Astrocyte (in vitro differentiated cells and primary cell): Measurements from ENCODE around the gene PRSS50. TPM values are rescaled to one million over a fixed set of nuclear protein-coding genes. Genes with fewer than 3 reads are reported as not detected.

ENCODE experiments used
- DNase-seq: peaks from one replicate; pipeline ENCODE4 v3.0.0-alpha.2; 2010; ENCODE audit warnings: low read depth
- FAIRE-seq: peaks from 2 replicates; lab custom pipeline; 2011; peaks lifted over from hg19 to GRCh38; lab: Jason Lieb, UNC
- H2AFZ ChIP-seq: 2 replicates; pipeline ENCODE4 v1.6.0; 2012; ENCODE audit warnings: low read depth, low read length, inconsistent platforms
- H3K27ac ChIP-seq: 2 replicates; pipeline ENCODE4 v1.5.1; 2011; ENCODE audit warnings: low read depth, low read length, inconsistent platforms
- H3K27me3 ChIP-seq: 2 replicates; pipeline ENCODE4 v1.6.0; 2011; ENCODE audit warnings: low read length, inconsistent platforms; ENCODE audit not compliant: insufficient read depth
- H3K36me3 ChIP-seq: 2 replicates; pipeline ENCODE4 v1.5.1; 2011; ENCODE audit warnings: low read length, inconsistent platforms; ENCODE audit not compliant: insufficient read depth
- H3K4me1 ChIP-seq: 2 replicates; pipeline ENCODE4 v1.5.1; 2011; ENCODE audit warnings: low read length, inconsistent platforms; ENCODE audit not compliant: insufficient read depth
- H3K4me2 ChIP-seq: 2 replicates; pipeline ENCODE4 v1.6.0; 2012; ENCODE audit warnings: low read length, inconsistent platforms
- H3K4me3 ChIP-seq: 2 replicates; pipeline ENCODE4 v1.5.1; 2011; ENCODE audit warnings: low read depth, mild to moderate bottlenecking, low read length, inconsistent platforms; ENCODE audit not compliant: insufficient read depth
- H3K79me2 ChIP-seq: 2 replicates; pipeline ENCODE4 v1.6.0; 2012; ENCODE audit warnings: mild to moderate bottlenecking, low read length, inconsistent platforms; ENCODE audit not compliant: insufficient read depth
- H3K9ac ChIP-seq: 2 replicates; pipeline ENCODE4 v1.6.0; 2012; ENCODE audit warnings: mild to moderate bottlenecking, low read length, inconsistent platforms
- H3K9me3 ChIP-seq: 2 replicates; pipeline ENCODE4 v1.5.1; 2012; ENCODE audit warnings: low read depth, mild to moderate bottlenecking, low read length, inconsistent platforms; ENCODE audit not compliant: insufficient read depth
- H4K20me1 ChIP-seq: 2 replicates; pipeline ENCODE4 v1.6.0; 2012; ENCODE audit warnings: low read length, inconsistent platforms; ENCODE audit not compliant: insufficient read depth
- H3K27ac Mint-ChIP-seq: one replicate; pipeline ENCODE4 v1.8.0; 2021; ENCODE audit warnings: mild to moderate bottlenecking, mixed read lengths; ENCODE audit not compliant: unreplicated experiment
- H3K27me3 Mint-ChIP-seq: one replicate; pipeline ENCODE4 v1.8.0; 2021; ENCODE audit warnings: low read depth, mixed read lengths; ENCODE audit not compliant: unreplicated experiment
- H3K36me3 Mint-ChIP-seq: one replicate; pipeline ENCODE4 v1.8.0; 2021; ENCODE audit warnings: low read depth, mixed read lengths; ENCODE audit not compliant: unreplicated experiment
- H3K4me1 Mint-ChIP-seq: one replicate; pipeline ENCODE4 v1.8.0; 2021; ENCODE audit warnings: low read depth, mixed read lengths; ENCODE audit not compliant: unreplicated experiment
- H3K4me3 Mint-ChIP-seq: one replicate; pipeline ENCODE4 v1.8.0; 2021; ENCODE audit warnings: mild to moderate bottlenecking, moderate library complexity, mixed read lengths; ENCODE audit not compliant: unreplicated experiment
- H3K9me3 Mint-ChIP-seq: one replicate; pipeline ENCODE4 v1.8.0; 2021; ENCODE audit warnings: mild to moderate bottlenecking, mixed read lengths; ENCODE audit not compliant: unreplicated experiment
- CTCF ChIP-seq: IDR thresholded peaks from 2 replicates; pipeline ENCODE4 v1.5.1; 2011; ENCODE audit warnings: low read depth, mild to moderate bottlenecking, inconsistent platforms, low read length, moderate library complexity; ENCODE audit not compliant: insufficient read depth
- EZH2 ChIP-seq: IDR thresholded peaks from 2 replicates; pipeline ENCODE4 v1.6.1; 2012; ENCODE audit warnings: mild to moderate bottlenecking, low read length, inconsistent platforms; ENCODE audit not compliant: insufficient read depth
- total RNA-seq: library from RNA; stranded (reverse); gene quantifications from 2 replicates; pipeline ENCODE4 v1.2.1, GENCODE V29; 2021

PRSS50 gene
- total RNA-seq, 1 donor from 2014 or later = not detected

DNA sequence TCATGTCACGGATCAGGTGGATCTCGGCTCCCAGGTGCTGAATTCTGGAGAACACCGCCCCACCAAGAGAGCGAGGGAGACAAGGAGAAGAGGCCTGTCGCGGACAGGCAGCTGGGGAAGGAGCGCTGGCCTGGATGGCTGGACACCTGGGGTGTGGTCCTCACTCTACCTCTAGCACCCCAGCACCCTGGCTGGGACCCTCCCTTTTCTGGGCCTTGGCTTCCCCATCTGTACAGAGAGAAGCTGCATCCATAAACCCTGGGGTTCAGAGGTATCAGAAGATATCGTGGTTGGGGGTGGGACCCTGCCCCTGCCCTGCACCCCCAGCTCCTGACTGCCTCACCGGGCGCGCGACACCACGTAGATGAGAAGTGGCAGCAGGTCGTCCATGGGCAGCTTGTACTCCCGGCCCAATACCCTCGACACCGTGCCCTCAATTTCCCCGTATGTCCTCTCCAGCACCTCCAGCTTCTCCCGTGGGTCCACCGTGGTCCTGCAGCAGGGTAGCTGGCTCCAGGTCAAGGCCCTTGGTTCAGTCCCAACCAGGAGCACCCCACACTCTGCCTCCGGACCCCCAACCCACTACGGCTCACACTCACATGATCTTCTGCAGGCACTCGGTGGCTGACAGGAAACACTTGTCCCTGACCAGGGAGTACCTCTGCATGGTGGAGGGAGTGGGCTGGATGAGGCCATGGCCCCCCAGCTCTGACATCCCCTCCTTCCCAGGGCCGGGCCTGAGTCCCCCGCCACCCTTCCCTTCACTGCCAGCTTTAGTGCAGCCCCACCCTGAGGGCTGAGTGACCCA, 45.9 kb downstream of the PRSS50 start:
- no peak overlapping the region for H3K4me3 Mint-ChIP-seq
- peaks cover 22% of the 10 kb centered on the region for H3K36me3 Mint-ChIP-seq
- Histone ChIP-seq H3K4me3 (no peak overlapping the region), H3K27ac (no peak overlapping the region), H3K36me3 (no peaks in the 10 kb centered on the region), H3K4me1 (no peaks in the 10 kb centered on the region), H4K20me1 (no peaks in the 10 kb centered on the region), H2AFZ (no peak overlapping the region), H3K27me3 (no peaks in the 10 kb centered on the region), H3K4me2 (no peak overlapping the region), H3K79me2 (no peaks in the 10 kb centered on the region), H3K9ac (no peak overlapping the region), H3K9me3 (no peaks in the 10 kb centered on the region)
- DNase-seq (no peak), FAIRE-seq (no peak)
- peaks cover 2% of the 10 kb centered on the region for H3K9me3 Mint-ChIP-seq
- H3K27me3 Mint-ChIP-seq = peaks cover 24% of the 10 kb centered on the region
- TF ChIP-seq CTCF = no peak
- no peak for TF ChIP-seq EZH2
- H3K27ac Mint-ChIP-seq = no peak overlapping the region
- peaks cover 1% of the 10 kb centered on the region for H3K4me1 Mint-ChIP-seq

DNA sequence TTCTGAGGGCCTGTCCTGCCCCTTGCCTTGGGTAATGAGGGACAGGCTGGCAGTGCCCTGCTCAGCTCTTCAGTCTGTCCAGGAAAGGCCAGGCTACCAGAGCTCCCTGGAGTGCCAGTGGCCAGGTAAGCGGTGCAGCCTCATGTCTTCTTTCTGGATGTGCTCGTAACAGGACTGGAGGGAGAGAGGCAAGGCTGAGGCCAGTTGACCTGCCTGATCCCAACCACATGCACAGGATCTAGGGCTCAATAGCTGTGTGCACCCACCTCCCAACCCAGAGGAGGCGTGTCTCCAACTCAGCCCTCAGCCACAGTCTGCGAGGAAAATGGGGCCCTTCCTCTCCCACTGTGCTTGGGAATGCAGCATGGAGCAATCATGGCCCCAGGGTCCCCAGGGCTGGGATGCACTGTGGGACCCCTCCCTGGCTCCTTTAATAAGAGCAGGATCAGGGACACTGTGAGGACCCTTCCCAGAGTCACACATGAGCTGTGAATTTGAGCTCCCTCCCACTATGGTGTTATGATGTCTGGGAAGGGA, 46.7 kb downstream of the PRSS50 start:
- H3K27ac Mint-ChIP-seq = no peak overlapping the region
- Histone ChIP-seq H3K27me3 (no peaks in the 10 kb centered on the region), H4K20me1 (no peaks in the 10 kb centered on the region), H3K36me3 (no peaks in the 10 kb centered on the region), H3K4me1 (no peaks in the 10 kb centered on the region), H3K9me3 (no peaks in the 10 kb centered on the region), H2AFZ (no peak overlapping the region), H3K4me2 (no peak overlapping the region), H3K79me2 (no peaks in the 10 kb centered on the region), H3K27ac (no peak overlapping the region), H3K4me3 (no peak overlapping the region), H3K9ac (no peak overlapping the region)
- H3K36me3 Mint-ChIP-seq = peaks cover 22% of the 10 kb centered on the region
- no peak for FAIRE-seq
- peaks cover 2% of the 10 kb centered on the region for H3K9me3 Mint-ChIP-seq
- no peak for DNase-seq
- H3K4me1 Mint-ChIP-seq = peaks cover 1% of the 10 kb centered on the region
- H3K4me3 Mint-ChIP-seq = no peak overlapping the region
- TF ChIP-seq CTCF (no peak), EZH2 (no peak)
- H3K27me3 Mint-ChIP-seq = peaks cover 25% of the 10 kb centered on the region
